ENCODE results near the gene OR7A10. TPM values are rescaled to one million over a fixed set of nuclear protein-coding genes. Genes with fewer than 3 reads are reported as not detected.

OR7A10 gene
- total and polyA plus RNA-seq, 2 experiments from 2014 or later = not detected

GRCh38 chr19:14835011-14835410 is 13.7 kb downstream of the OR7A10 start, which contains the start of the genes OR7A5 and OR7C1:
TSS of gene OR7A5 (minus strand) at chr19:14835185. CDS start at chr19:14828241, 6,944 bp downstream.
TSS of gene OR7C1 (minus strand) at chr19:14835185. CDS start at chr19:14800136, 35,049 bp downstream.
- no peaks in the 10 kb centered on the region for H4K20me1 ChIP-seq (ENCODE audit: insufficient read depth, poor library complexity, severe bottlenecking)
- H3K9me3 ChIP-seq (ENCODE audit: low read depth) = no peaks in the 10 kb centered on the region
- no peaks in the 10 kb centered on the region for H3K36me3 ChIP-seq (replicated peaks; ENCODE audit: insufficient read depth, low read depth)
- no peak for TF ChIP-seq EZH2 (IDR thresholded peaks at IDR 0.05; ENCODE audit: borderline replicate concordance)
- TF ChIP-seq EZH2phosphoT487 (IDR thresholded peaks at IDR 0.05; ENCODE audit: low read depth, severe bottlenecking, unreplicated experiment) = no peak
- TF ChIP-seq CTCF (IDR thresholded peaks at IDR 0.05; ENCODE audit: poor library complexity) = no peak
- no peaks in the 10 kb centered on the region for H3K4me1 ChIP-seq (ENCODE audit: insufficient read depth)
- 67% methylated on average over 1 of the region's 1 CpG for WGBS (ENCODE audit: low lambda C conversion rate, missing lambda C conversion rate)
- H3K79me2 ChIP-seq = no peaks in the 10 kb centered on the region
- no peak within 1 kb of the TSS for H3K4me3 ChIP-seq
- DNase-seq (ENCODE audit: low spot score) = no peak
- no peaks in the 10 kb centered on the region for H3K9me2 ChIP-seq (replicated peaks; ENCODE audit: insufficient read depth)
- H2AFZ ChIP-seq = no peak within 1 kb of the TSS
- H3K27me3 ChIP-seq = no peaks in the 10 kb centered on the region
- H3K27ac ChIP-seq = no peak within 1 kb of the TSS
- H3K4me2 ChIP-seq = no peak within 1 kb of the TSS

- Histone ChIP-seq H3K4me2 (no peak overlapping the region), H3K9me3 (ENCODE audit: low read depth) (no peaks in the 10 kb centered on the region), H4K20me1 (ENCODE audit: insufficient read depth, poor library complexity, severe bottlenecking) (no peaks in the 10 kb centered on the region), H3K79me2 (no peaks in the 10 kb centered on the region), H3K27ac (no peak overlapping the region), H3K27me3 (no peaks in the 10 kb centered on the region), H3K4me3 (no peak overlapping the region), H3K9me2 (replicated peaks; ENCODE audit: insufficient read depth) (no peaks in the 10 kb centered on the region), H3K4me1 (ENCODE audit: insufficient read depth) (no peaks in the 10 kb centered on the region), H2AFZ (no peak overlapping the region), H3K36me3 (replicated peaks; ENCODE audit: insufficient read depth, low read depth) (no peaks in the 10 kb centered on the region)
- 66% methylated on average over 4 of the region's 4 CpGs for WGBS (ENCODE audit: low lambda C conversion rate, missing lambda C conversion rate)
- no peak for DNase-seq (ENCODE audit: low spot score)
- TF ChIP-seq EZH2phosphoT487 (IDR thresholded peaks at IDR 0.05; ENCODE audit: low read depth, severe bottlenecking, unreplicated experiment) = no peak
- TF ChIP-seq CTCF (IDR thresholded peaks at IDR 0.05; ENCODE audit: poor library complexity) = no peak
- no peak for TF ChIP-seq EZH2 (IDR thresholded peaks at IDR 0.05; ENCODE audit: borderline replicate concordance)
Measured at GRCh38 chr19:14830702-14831101, 18.0 kb downstream of the OR7A10 start.

GRCh38 chr19:14826006-14826405 is 22.7 kb downstream of the OR7A10 start:
- Histone ChIP-seq H3K9me3 (ENCODE audit: low read depth) (no peaks in the 10 kb centered on the region), H3K4me3 (no peak overlapping the region), H3K9me2 (replicated peaks; ENCODE audit: insufficient read depth) (no peaks in the 10 kb centered on the region), H3K36me3 (replicated peaks; ENCODE audit: insufficient read depth, low read depth) (no peaks in the 10 kb centered on the region), H4K20me1 (ENCODE audit: insufficient read depth, poor library complexity, severe bottlenecking) (no peaks in the 10 kb centered on the region), H3K4me1 (ENCODE audit: insufficient read depth) (no peaks in the 10 kb centered on the region), H3K27me3 (no peaks in the 10 kb centered on the region), H3K4me2 (no peak overlapping the region), H3K27ac (no peak overlapping the region), H3K79me2 (no peaks in the 10 kb centered on the region), H2AFZ (no peak overlapping the region)
- DNase-seq (ENCODE audit: low spot score) = no peak
- no peak for TF ChIP-seq EZH2 (IDR thresholded peaks at IDR 0.05; ENCODE audit: borderline replicate concordance)
- TF ChIP-seq EZH2phosphoT487 (IDR thresholded peaks at IDR 0.05; ENCODE audit: low read depth, severe bottlenecking, unreplicated experiment) = no peak
- no peak for TF ChIP-seq CTCF (IDR thresholded peaks at IDR 0.05; ENCODE audit: poor library complexity)
- WGBS (ENCODE audit: low lambda C conversion rate, missing lambda C conversion rate) = 82% methylated on average over 2 of the region's 2 CpGs

- H3K4me1 ChIP-seq (ENCODE audit: insufficient read depth) = no peaks in the 10 kb centered on the region
- no peaks in the 10 kb centered on the region for H3K79me2 ChIP-seq
- no peaks in the 10 kb centered on the region for H3K9me2 ChIP-seq (replicated peaks; ENCODE audit: insufficient read depth)
- no peaks in the 10 kb centered on the region for H3K36me3 ChIP-seq (replicated peaks; ENCODE audit: insufficient read depth, low read depth)
- no peak for DNase-seq (ENCODE audit: low spot score)
- H4K20me1 ChIP-seq (ENCODE audit: insufficient read depth, poor library complexity, severe bottlenecking) = no peaks in the 10 kb centered on the region
- H3K9me3 ChIP-seq (ENCODE audit: low read depth) = no peaks in the 10 kb centered on the region
- TF ChIP-seq EZH2 (IDR thresholded peaks at IDR 0.05; ENCODE audit: borderline replicate concordance) (no peak), CTCF (IDR thresholded peaks at IDR 0.05; ENCODE audit: poor library complexity) (no peak), EZH2phosphoT487 (IDR thresholded peaks at IDR 0.05; ENCODE audit: low read depth, severe bottlenecking, unreplicated experiment) (no peak)
- H3K4me3 ChIP-seq = no peak overlapping the region
- no peak overlapping the region for H2AFZ ChIP-seq
- H3K27me3 ChIP-seq = no peaks in the 10 kb centered on the region
- 62% methylated on average over 6 of the region's 6 CpGs for WGBS (ENCODE audit: low lambda C conversion rate, missing lambda C conversion rate)
- H3K27ac ChIP-seq = no peak overlapping the region
- no peak overlapping the region for H3K4me2 ChIP-seq
Measured at GRCh38 chr19:14821937-14822336, 26.8 kb downstream of the OR7A10 start.
